Adrenal gland (tissue), 12 donors: ENCODE measurements around the gene NHSL2. TPM values are rescaled to one million over a fixed set of nuclear protein-coding genes. Genes with fewer than 3 reads are reported as not detected.

Experiments
- DNase-seq, 7 donors: peaks; one replicate each; pipeline ENCODE4 v3.0.0-alpha.2; 2019 to 2020
- H3K27ac ChIP-seq, 5 donors: fragments of 200-600 bp; sonication (generic) in 4 of 5; 1 replicate in 3 of 5; 2 replicates in 2 of 5; pipeline versions ENCODE4 v1.5.1 to v1.8.0; 2016 to 2020; ENCODE audit warnings: mild to moderate bottlenecking in 1 of 5
- H3K27me3 ChIP-seq: fragments of 200-600 bp; 2 replicates; pipeline ENCODE4 v1.8.0; 2021
- H3K36me3 ChIP-seq, 2 donors: fragments of 200-600 bp; replicated peaks in 1 of 2; 1 replicate in 1 of 2; 2 replicates in 1 of 2; pipeline versions ENCODE4 v1.5.1 to v1.8.0; 2018 to 2022
- H3K4me1 ChIP-seq, 2 donors: fragments of 200-600 bp; replicated peaks in 1 of 2; 1 replicate in 1 of 2; 2 replicates in 1 of 2; pipeline versions ENCODE4 v1.5.1 to v1.8.0; 2018 to 2021
- H3K4me3 ChIP-seq, 4 donors: fragments of 200-600 bp; sonication (generic) in 3 of 4; one replicate each; pipeline ENCODE4 v1.5.1; 2016 to 2018
- H3K9me3 ChIP-seq, 3 donors: fragments of 200-600 bp; sonication (generic) in 1 of 3; replicated peaks in 1 of 3; 1 replicate in 2 of 3; 2 replicates in 1 of 3; pipeline versions ENCODE4 v1.5.1 to v1.8.0; 2016 to 2021
- CTCF ChIP-seq, 6 experiments: fragments of 450-650 bp in 4 of 6; fragments of 200-600 bp in 2 of 6; sonication (generic) in 1 of 6; IDR thresholded peaks; 1 replicate in 5 of 6; 2 replicates in 1 of 6; pipeline versions ENCODE4 v1.5.1 to v1.8.0; 2016 to 2021; ENCODE audit warnings: antibody characterized with exemption in 6 of 6, mild to moderate bottlenecking in 2 of 6, moderate library complexity in 1 of 6
- POLR2A ChIP-seq, 2 donors: fragments of 450-650 bp; IDR thresholded peaks; one replicate each; pipeline ENCODE4 v1.6.1; 2017; ENCODE audit warnings: antibody characterized with exemption in 2 of 2, mild to moderate bottlenecking in 2 of 2, moderate library complexity in 1 of 2
- WGBS, 4 donors: extraction: QIAGEN DNeasy Blood & Tissue Kit in 2 of 4; methylation state at CpG; one replicate each; pipeline versions ENCODE4 v1.1.5 to v1.1.7; 2013 to 2017; 5-methylcytosine and 5-hydroxymethylcytosine counted together
- intact Hi-C, 2 donors: fragments of 100-400 bp; cut with DNase I; formaldehyde crosslinking; loops; one replicate each; pipeline versions ENCODE4 v1.14.1 to v1.15.0; 2022 to 2023
- polyA plus RNA-seq, 3 donors: library from polyadenylated mRNA; stranded (reverse); fragments of 200-250 nt in 2 of 3; fragments of 350-450 nt in 1 of 3; fragmentation: Illumina TruSeq in 1 of 3; extraction: RNeasy Lipid Tissue Mini Kit (QIAGEN cat#74804) in 1 of 3; gene quantifications; one replicate each; pipeline ENCODE4 v1.2.3, GENCODE V29; 2013 to 2014
- total RNA-seq, 9 donors: library from RNA; depleted of rRNA in 4 of 9; stranded (reverse); fragments of >200 nt in 4 of 9; fragments of 120-200 nt in 1 of 9; fragmentation: NEBNext Ultra II Directional in 1 of 9; extraction: Animal tissue kit (Norgen Biotek cat#: 25700) in 1 of 9; gene quantifications; one replicate each; pipeline versions ENCODE4 v1.1.0 to v1.2.4, GENCODE V29; 2013 to 2023
- donor health status: healthy with polysubstance abuse.
- donor health status: Bipolar disorder and iron deficiency.
- donor health status: DM: yes; HTN: yes; CAD: no.
- donor health status: DM: no; HTN: no; CAD: no.
- donor health status: DM: no; HTN: no; CAD: no.
- donor health status: DM: yes; HTN: yes; CAD: no.

Gene NHSL2
- total and polyA plus RNA-seq, 12 donors = 1.3 to 18.2 (median 4.8) TPM

GRCh38 chrX:72126539-72127140, 216.0 kb downstream of the NHSL2 start:
- intact Hi-C loops = loop anchor here (5.0 kb wide), 2 partner anchors 104 to 119 kb away; no protein-coding TSS in a partner anchor

GRCh38 chrX:72127332-72127731, 216.7 kb downstream of the NHSL2 start:
- peak overlapping the region in 1 of 5 donors; percentile 21 for H3K27ac ChIP-seq
- peak in 1 of 7 donors; percentile 7 for DNase-seq
- intact Hi-C loops = loop anchor here (5.0 kb wide), 2 partner anchors 105 to 120 kb away; no protein-coding TSS in a partner anchor
- WGBS, 4 donors = 42 to 65% (median 54%) methylated on average over 3 of the region's 3 CpGs
- peaks cover 10% of the 10 kb centered on the region for H3K27me3 ChIP-seq
- H3K36me3 ChIP-seq = no peaks in the 10 kb centered on the region
- H3K4me3 ChIP-seq = no peak overlapping the region
- TF ChIP-seq CTCF (IDR thresholded peaks at IDR 0.05) (no peak), POLR2A (IDR thresholded peaks at IDR 0.05) (no peak)
- H3K9me3 ChIP-seq = no peaks in the 10 kb centered on the region
- H3K4me1 ChIP-seq = peaks cover 0 to 5% of the 10 kb centered on the region in 2 donors

More at GRCh38 chrX:72126539-72127140, 216.0 kb downstream of the NHSL2 start:
- no peaks in the 10 kb centered on the region for H3K9me3 ChIP-seq
- H3K4me1 ChIP-seq = peaks cover 0 to 5% of the 10 kb centered on the region in 2 donors
- H3K27me3 ChIP-seq = peaks cover 10% of the 10 kb centered on the region
- no peak for TF ChIP-seq POLR2A (IDR thresholded peaks at IDR 0.05)
- TF ChIP-seq CTCF (IDR thresholded peaks at IDR 0.05) = peak; percentile 74 to 87 (median 80)
- peak overlapping the region in 1 of 5 donors; percentile 45 for H3K27ac ChIP-seq
- no peaks in the 10 kb centered on the region for H3K36me3 ChIP-seq
- peak; percentile 77 to 95 (median 84) for DNase-seq
- H3K4me3 ChIP-seq = no peak overlapping the region
- 15 to 20% (median 19%) methylated on average over 7 to 9 of the region's 9 CpGs for WGBS, 4 donors

- Histone ChIP-seq H3K36me3 (no peaks in the 10 kb centered on the region), H3K27me3 (peaks cover 13% of the 10 kb centered on the region), H3K4me3 (no peak overlapping the region), H3K4me1 (peaks cover 0 to 4% of the 10 kb centered on the region in 2 donors), H3K9me3 (no peaks in the 10 kb centered on the region), H3K27ac (no peak overlapping the region)
- WGBS, 4 donors = 75 to 79% (median 77%) methylated on average over 3 to 4 of the region's 4 CpGs
- intact Hi-C loops = loop anchor here (5.0 kb wide), 2 partner anchors 106 to 121 kb away; no protein-coding TSS in a partner anchor
- TF ChIP-seq CTCF (IDR thresholded peaks at IDR 0.05) (no peak), POLR2A (IDR thresholded peaks at IDR 0.05) (no peak)
- no peak for DNase-seq
Observed at GRCh38 chrX:72128183-72128834, 217.7 kb downstream of the NHSL2 start.

- TF ChIP-seq POLR2A (IDR thresholded peaks at IDR 0.05) (no peak), CTCF (IDR thresholded peaks at IDR 0.05) (peak in 5 of 6 experiments; percentile 28 to 44 (median 33))
- Histone ChIP-seq H3K36me3 (no peaks in the 10 kb centered on the region), H3K4me3 (no peak overlapping the region), H3K27ac (no peak overlapping the region), H3K27me3 (peaks cover 15% of the 10 kb centered on the region), H3K4me1 (no peaks in the 10 kb centered on the region), H3K9me3 (no peaks in the 10 kb centered on the region)
- intact Hi-C loops = loop anchor here (5.0 kb wide), 2 partner anchors 107 to 122 kb away; no protein-coding TSS in a partner anchor
- peak in 1 of 7 donors; percentile 15 for DNase-seq
- 59 to 72% (median 66%) methylated on average over 4 to 6 of the region's 6 CpGs for WGBS, 4 donors
Observed at GRCh38 chrX:72128881-72129280, 218.2 kb downstream of the NHSL2 start.
